ENCODE measurements around the gene KPNA1. TPM values are rescaled to one million over a fixed set of nuclear protein-coding genes. Genes with fewer than 3 reads are reported as not detected.

KPNA1 gene
- total and polyA plus RNA-seq, 11 donors: 13.5 to 127 (median 72.1) TPM

GRCh38 chr3:122443090-122443489 is 71.6 kb downstream of the KPNA1 start:
- Histone ChIP-seq H3K4me1 (peaks cover 0 to 3% (median 0%) of the 10 kb centered on the region in 12 donors), H3K4me3 (no peak overlapping the region), H3K27ac (no peak overlapping the region), H3K9me3 (peaks cover 0 to 18% (median 0%) of the 10 kb centered on the region in 12 donors), H3K27me3 (no peaks in the 10 kb centered on the region), H3K36me3 (peaks cover 0 to 88% (median 74%) of the 10 kb centered on the region in 9 donors)
- 79 to 87% (median 86%) methylated on average over 9 to 10 of the region's 10 CpGs for WGBS, 4 donors
- DNase-seq (no peak), ATAC-seq (no peak)
- no peak for TF ChIP-seq POLR2A (IDR thresholded peaks at IDR 0.05)
- TF ChIP-seq CTCF (IDR thresholded peaks at IDR 0.05): no peak
- intact Hi-C loops (cut with DNase I): no loop called here

GRCh38 chr3:122435950-122436349 is 78.8 kb downstream of the KPNA1 start:
- no peaks in the 10 kb centered on the region for H3K4me1 ChIP-seq
- H3K27me3 ChIP-seq: no peaks in the 10 kb centered on the region
- intact Hi-C loops (cut with DNase I): no loop called here
- 93 to 98% (median 96%) methylated on average over 9 of the region's 9 CpGs for WGBS, 4 donors
- DNase-seq (no peak), ATAC-seq (no peak)
- H3K36me3 ChIP-seq: peaks cover 0 to 100% (median 95%) of the 10 kb centered on the region in 9 donors
- H3K27ac ChIP-seq: no peak overlapping the region
- peaks cover 0 to 15% (median 3%) of the 10 kb centered on the region in 12 donors for H3K9me3 ChIP-seq
- H3K4me3 ChIP-seq: no peak overlapping the region
- TF ChIP-seq POLR2A (IDR thresholded peaks at IDR 0.05): no peak
- TF ChIP-seq CTCF (IDR thresholded peaks at IDR 0.05): no peak

- intact Hi-C loops (cut with DNase I): no loop called here
- no peak for ATAC-seq
- H3K4me1 ChIP-seq: peaks cover 0 to 5% (median 0%) of the 10 kb centered on the region in 12 donors
- H3K36me3 ChIP-seq: peaks cover 0 to 98% (median 83%) of the 10 kb centered on the region in 9 donors
- 95 to 98% (median 97%) methylated on average over 2 of the region's 2 CpGs for WGBS, 4 donors
- H3K27me3 ChIP-seq: no peaks in the 10 kb centered on the region
- no peak overlapping the region for H3K4me3 ChIP-seq
- H3K27ac ChIP-seq: no peak overlapping the region
- TF ChIP-seq POLR2A (IDR thresholded peaks at IDR 0.05): no peak
- no peak for TF ChIP-seq CTCF (IDR thresholded peaks at IDR 0.05)
- H3K9me3 ChIP-seq: peaks cover 0 to 14% (median 0%) of the 10 kb centered on the region in 12 donors
- DNase-seq: no peak
Measured at GRCh38 chr3:122430371-122430770, 84.4 kb downstream of the KPNA1 start.

GRCh38 chr3:122427857-122428471 is 86.8 kb downstream of the KPNA1 start:
- TF ChIP-seq CTCF (IDR thresholded peaks at IDR 0.05) (no peak), POLR2A (IDR thresholded peaks at IDR 0.05) (no peak)
- Histone ChIP-seq H3K9me3 (peaks cover 0 to 14% (median 0%) of the 10 kb centered on the region in 12 donors), H3K27me3 (no peaks in the 10 kb centered on the region), H3K4me3 (no peak overlapping the region), H3K4me1 (peaks cover 0 to 5% (median 0%) of the 10 kb centered on the region in 12 donors), H3K36me3 (peaks cover 0 to 92% (median 81%) of the 10 kb centered on the region in 9 donors), H3K27ac (no peak overlapping the region)
- DNase-seq (no peak), ATAC-seq (no peak)
- intact Hi-C loops (cut with DNase I): no loop called here
- WGBS, 4 donors: 88 to 93% (median 89%) methylated on average over 2 of the region's 2 CpGs

All from heart left ventricle (tissue), 16 donors.